Mesodermal cell (in vitro differentiated cells): ENCODE data around the gene CEBPE.

Experiments used
- H3K27ac ChIP-seq: 2 replicates; pipeline ENCODE4 v1.7.0; 2013; ENCODE audit warnings: mild to moderate bottlenecking, low read depth, low read length, moderate library complexity; ENCODE audit not compliant: severe bottlenecking
- H3K36me3 ChIP-seq: 2 replicates; pipeline ENCODE4 v1.7.1; 2013; ENCODE audit warnings: mild to moderate bottlenecking, low read length, moderate library complexity; ENCODE audit not compliant: control insufficient read depth, insufficient read depth
- H3K4me1 ChIP-seq: one replicate; pipeline ENCODE4 v1.7.1; 2013; ENCODE audit warnings: mild to moderate bottlenecking, low read length; ENCODE audit not compliant: insufficient read depth, control insufficient read depth, poor library complexity, severe bottlenecking
- H3K4me3 ChIP-seq: 2 replicates; pipeline ENCODE4 v1.7.0; 2013; ENCODE audit warnings: low read length, control low read depth, mild to moderate bottlenecking; ENCODE audit not compliant: insufficient read depth, poor library complexity, severe bottlenecking; ENCODE audit errors: extremely low read depth
- H3K9me3 ChIP-seq: 2 replicates; pipeline ENCODE4 v1.7.1; 2013; ENCODE audit warnings: mild to moderate bottlenecking, low read length, moderate library complexity; ENCODE audit not compliant: control insufficient read depth
- WGBS, 2 experiments: methylation state at CpG; one replicate each; pipeline ENCODE4 v1.1.5; 2013; ENCODE audit warnings: missing lambda C conversion rate in 2 of 2; ENCODE audit not compliant: insufficient coverage in 2 of 2; 5-methylcytosine and 5-hydroxymethylcytosine counted together

The CEBPE gene

GRCh38 chr14:23158779-23159178, 39.7 kb upstream of the CEBPE start:
- WGBS, 2 experiments: no CpG with 5 or more reads among the region's 2 CpGs

GRCh38 chr14:23154964-23155587, 36.0 kb upstream of the CEBPE start:
- Histone ChIP-seq H3K36me3 (no peaks in the 10 kb centered on the region), H3K4me3 (no peak overlapping the region), H3K9me3 (no peaks in the 10 kb centered on the region), H3K4me1 (peaks cover 32% of the 10 kb centered on the region), H3K27ac (peak overlapping the region; percentile 80)
- 71 to 76% methylated on average over 3 to 6 of the region's 10 CpGs for WGBS, 2 experiments

More at GRCh38 chr14:23158779-23159178, 39.7 kb upstream of the CEBPE start:
- Histone ChIP-seq H3K36me3 (no peaks in the 10 kb centered on the region), H3K27ac (no peak overlapping the region), H3K4me1 (peaks cover 46% of the 10 kb centered on the region), H3K9me3 (no peaks in the 10 kb centered on the region), H3K4me3 (no peak overlapping the region)

GRCh38 chr14:23153851-23154796, 35.1 kb upstream of the CEBPE start:
- 84 to 86% methylated on average over 23 to 26 of the region's 28 CpGs for WGBS, 2 experiments
- H3K27ac ChIP-seq: peak overlapping the region; percentile 80
- H3K4me1 ChIP-seq: peaks cover 23% of the 10 kb centered on the region
- H3K36me3 ChIP-seq: no peaks in the 10 kb centered on the region
- no peaks in the 10 kb centered on the region for H3K9me3 ChIP-seq
- no peak overlapping the region for H3K4me3 ChIP-seq

GRCh38 chr14:23151342-23151741, 32.3 kb upstream of the CEBPE start:
- Histone ChIP-seq H3K4me3 (no peak overlapping the region), H3K4me1 (peaks cover 26% of the 10 kb centered on the region), H3K9me3 (no peaks in the 10 kb centered on the region), H3K27ac (no peak overlapping the region), H3K36me3 (no peaks in the 10 kb centered on the region)
- WGBS, 2 experiments: 92 to 100% methylated on average over 2 of the region's 2 CpGs

- no peak overlapping the region for H3K4me3 ChIP-seq
- no peak overlapping the region for H3K27ac ChIP-seq
- H3K4me1 ChIP-seq: peaks cover 23% of the 10 kb centered on the region
- H3K36me3 ChIP-seq: no peaks in the 10 kb centered on the region
- H3K9me3 ChIP-seq: no peaks in the 10 kb centered on the region
Measured at GRCh38 chr14:23149745-23150144, 30.7 kb upstream of the CEBPE start.

- H3K4me1 ChIP-seq: peaks cover 13% of the 10 kb centered on the region
- no peak overlapping the region for H3K27ac ChIP-seq
- H3K4me3 ChIP-seq: no peak overlapping the region
- no peaks in the 10 kb centered on the region for H3K36me3 ChIP-seq
- H3K9me3 ChIP-seq: no peaks in the 10 kb centered on the region
- 96 to 100% methylated on average over 2 to 3 of the region's 5 CpGs for WGBS, 2 experiments
Measured at GRCh38 chr14:23148591-23149249, 29.7 kb upstream of the CEBPE start.

GRCh38 chr14:23147676-23148075, 28.6 kb upstream of the CEBPE start:
- Histone ChIP-seq H3K4me3 (no peak overlapping the region), H3K27ac (no peak overlapping the region), H3K9me3 (no peaks in the 10 kb centered on the region), H3K4me1 (peaks cover 11% of the 10 kb centered on the region), H3K36me3 (no peaks in the 10 kb centered on the region)
- 90 to 100% methylated on average over 1 of the region's 1 CpG for WGBS, 2 experiments

GRCh38 chr14:23146980-23147379, 27.9 kb upstream of the CEBPE start:
- 100% methylated on average over 2 of the region's 4 CpGs for WGBS, 2 experiments
- peaks cover 11% of the 10 kb centered on the region for H3K4me1 ChIP-seq
- H3K9me3 ChIP-seq: no peaks in the 10 kb centered on the region
- H3K4me3 ChIP-seq: no peak overlapping the region
- H3K36me3 ChIP-seq: no peaks in the 10 kb centered on the region
- H3K27ac ChIP-seq: no peak overlapping the region

GRCh38 chr14:23146351-23146910, 27.4 kb upstream of the CEBPE start:
- Histone ChIP-seq H3K4me3 (no peak overlapping the region), H3K36me3 (no peaks in the 10 kb centered on the region), H3K27ac (no peak overlapping the region), H3K4me1 (peaks cover 11% of the 10 kb centered on the region), H3K9me3 (no peaks in the 10 kb centered on the region)
- WGBS, 2 experiments: 94 to 100% methylated on average over 2 of the region's 2 CpGs

GRCh38 chr14:23145794-23146350, 26.8 kb upstream of the CEBPE start:
- H3K4me3 ChIP-seq: no peak overlapping the region
- no peaks in the 10 kb centered on the region for H3K9me3 ChIP-seq
- WGBS, 2 experiments: 79 to 83% methylated on average over 2 of the region's 4 CpGs
- H3K4me1 ChIP-seq: peaks cover 11% of the 10 kb centered on the region
- no peak overlapping the region for H3K27ac ChIP-seq
- H3K36me3 ChIP-seq: no peaks in the 10 kb centered on the region
